HepG2 (cell line): ENCODE measurements around the gene ATRN. TPM values are rescaled to one million over a fixed set of nuclear protein-coding genes. Genes with fewer than 3 reads are reported as not detected.

ENCODE experiments used
- ARNTL ChIP-seq: sonication (generic); formaldehyde crosslinking; IDR thresholded peaks from 2 replicates; pipeline ENCODE4 v1.4.0; 2020; ENCODE audit warnings: mild to moderate bottlenecking, missing genetic modification reagents
- ATF4 ChIP-seq, 2 experiments: fragments of 450-650 bp in 1 of 2; sonication (generic) in 1 of 2; formaldehyde crosslinking; IDR thresholded peaks; 2 replicates each; pipeline versions ENCODE4 v1.5.0 to v1.8.0; 2020 to 2022; ENCODE audit warnings: mild to moderate bottlenecking in 1 of 2, missing genetic modification reagents in 1 of 2
- FOSL1 ChIP-seq: sonication (generic); formaldehyde crosslinking; IDR thresholded peaks from 2 replicates; pipeline ENCODE4 v1.9.0; 2021; ENCODE audit warnings: missing genetic modification reagents, borderline replicate concordance
- FOSL2 ChIP-seq: sonication (generic); formaldehyde crosslinking; IDR thresholded peaks from 2 replicates; pipeline ENCODE4 v1.4.0; 2020; ENCODE audit warnings: missing genetic modification reagents
- GLI4 ChIP-seq: sonication (generic); formaldehyde crosslinking; IDR thresholded peaks from 2 replicates; pipeline ENCODE4 v1.5.1; 2020; ENCODE audit warnings: missing genetic modification reagents, mild to moderate bottlenecking, moderate library complexity, borderline replicate concordance
- HIVEP1 ChIP-seq: sonication (generic); formaldehyde crosslinking; IDR thresholded peaks from 2 replicates; pipeline ENCODE4 v1.4.0; 2020; ENCODE audit warnings: mild to moderate bottlenecking, missing genetic modification reagents
- MAFF ChIP-seq: IDR thresholded peaks from 2 replicates; pipeline ENCODE4 v1.6.1; 2011; ENCODE audit warnings: low read depth, low read length, improper control_type of control experiment
- MAFK ChIP-seq, 2 experiments: IDR thresholded peaks in 1 of 2; conservative IDR thresholded peaks in 1 of 2; 2 replicates each; pipeline ENCODE4 v1.6.1; 2011; ENCODE audit warnings: improper control_type of control experiment in 2 of 2, low read length in 2 of 2
- MEIS2 ChIP-seq: sonication (generic); formaldehyde crosslinking; IDR thresholded peaks from 2 replicates; pipeline ENCODE4 v1.9.0; 2021; ENCODE audit warnings: mild to moderate bottlenecking, missing genetic modification reagents
- NFE2L2 ChIP-seq: fragments of 150-350 bp; IDR thresholded peaks from 2 replicates; pipeline ENCODE4 v1.6.1; 2014; ENCODE audit warnings: low read length
- ZBTB46 ChIP-seq: sonication (generic); formaldehyde crosslinking; IDR thresholded peaks from 2 replicates; pipeline ENCODE4 v1.4.0; 2020; ENCODE audit warnings: mild to moderate bottlenecking, missing genetic modification reagents, borderline replicate concordance
- ZFP41 ChIP-seq: sonication (generic); formaldehyde crosslinking; IDR thresholded peaks from 2 replicates; pipeline ENCODE4 v1.4.0; 2020; ENCODE audit warnings: mild to moderate bottlenecking, missing genetic modification reagents, borderline replicate concordance
- ZFP91 ChIP-seq: sonication (generic); formaldehyde crosslinking; IDR thresholded peaks from 2 replicates; pipeline ENCODE4 v1.9.0; 2022; ENCODE audit warnings: missing genetic modification reagents, mild to moderate bottlenecking, borderline replicate concordance
- ZNF12 ChIP-seq: sonication (generic); formaldehyde crosslinking; IDR thresholded peaks from 2 replicates; pipeline ENCODE4 v1.5.0; 2020; ENCODE audit warnings: missing genetic modification reagents
- ZNF34 ChIP-seq: sonication (generic); formaldehyde crosslinking; IDR thresholded peaks from 2 replicates; pipeline ENCODE4 v1.4.0; 2020; ENCODE audit warnings: mild to moderate bottlenecking, missing genetic modification reagents, borderline replicate concordance
- ZNF563 ChIP-seq: sonication (generic); formaldehyde crosslinking; IDR thresholded peaks from 2 replicates; pipeline ENCODE4 v1.8.0; 2022; ENCODE audit warnings: mild to moderate bottlenecking, moderate library complexity, missing genetic modification reagents
- ZNF572 ChIP-seq: sonication (generic); formaldehyde crosslinking; IDR thresholded peaks from 2 replicates; pipeline ENCODE4 v1.5.1; 2020; ENCODE audit warnings: mild to moderate bottlenecking, missing genetic modification reagents
- ZNF605 ChIP-seq: sonication (generic); formaldehyde crosslinking; IDR thresholded peaks from 2 replicates; pipeline ENCODE4 v1.8.0; 2022; ENCODE audit warnings: mild to moderate bottlenecking, missing genetic modification reagents
- polyA plus RNA-seq, 8 experiments: library from polyadenylated mRNA; depleted of rRNA in 3 of 8; stranded (reverse) in 7 of 8; unstranded in 1 of 8; fragments of >200 nt; fragmentation: Illumina TruSeq in 4 of 8; extraction: Trizol in 4 of 8; gene quantifications; 2 replicates each; pipeline versions ENCODE4 v1.2.1 to v1.2.3, GENCODE V29; 2011 to 2016; ENCODE audit warnings: low read depth in 4 of 8, missing spikeins in 1 of 8, mixed read lengths in 1 of 8; ENCODE audit not compliant: insufficient read depth in 1 of 8
- total RNA-seq, 5 experiments: library from RNA; depleted of rRNA; stranded (reverse); fragments of >200 nt; fragmentation: Illumina TruSeq; extraction: Trizol; gene quantifications; 2 replicates each; pipeline ENCODE4 v1.2.3, GENCODE V29; 2016; ENCODE audit warnings: low read depth in 1 of 5
- TF ChIP-seq, protein P1 (sequence below): sonication (generic); formaldehyde crosslinking; IDR thresholded peaks from 2 replicates; pipeline ENCODE4 v1.4.0; 2020; ENCODE audit warnings: missing genetic modification reagents, mild to moderate bottlenecking, borderline replicate concordance

Gene ATRN
- total and polyA plus RNA-seq, 2 of the 13 experiments (the other 11 are each of a cell fraction or from before 2014, with no cell fraction given), result 44.2 to 81.1 TPM

GRCh38 chr20:3543901-3544507 is 73.2 kb downstream of the ATRN start (continued):
- TF ChIP-seq ZFP41 (CRISPR knock-in tag) (no peak), HIVEP1 (peak; percentile 7; the same call in 1 of the 2 replicates), NFE2L2 (peak; percentile 74), ZNF605 (peak; percentile 57; the same call in 1 of the 2 replicates), ZNF563 (CRISPR knock-in tag) (no peak), FOSL1 (no peak), ZNF12 (0 out of 2 replicates have a peak, but pooled peaks have one; percentile 25), MAFK (conservative IDR thresholded peaks at IDR 0.05 in 1 of 2, IDR thresholded peaks at IDR 0.05 in 1 of 2; ENCODE audit: low read length in 2 of 2) (0 out of 4 replicates have a peak, but pooled peaks of 1 of the 2 experiments have one; percentile 8), ZNF572 (0 out of 2 replicates have a peak, but pooled peaks have one; percentile 51), MAFF (peak; percentile 29; the same call in 1 of the 2 replicates), GLI4 (CRISPR knock-in tag) (0 out of 2 replicates have a peak, but pooled peaks have one; percentile 53), ZFP91 (CRISPR knock-in tag) (peak; percentile 50; the same call in 1 of the 2 replicates), ZNF34 (no peak), ATF4 (CRISPR knock-in tag; IDR thresholded peaks at IDR 0.05) (peak in 1 of 2 experiments; percentile 42; a peak in 1 of 4 replicates), ZBTB46 (CRISPR knock-in tag) (peak; percentile 55; the same call in 1 of the 2 replicates), FOSL2 (CRISPR knock-in tag) (peak; percentile 84), ARNTL (CRISPR knock-in tag) (0 out of 2 replicates have a peak, but pooled peaks have one; percentile 36), MEIS2 (CRISPR knock-in tag) (peak; percentile 5; the same call in 1 of the 2 replicates)
- TF ChIP-seq, protein P1, sequence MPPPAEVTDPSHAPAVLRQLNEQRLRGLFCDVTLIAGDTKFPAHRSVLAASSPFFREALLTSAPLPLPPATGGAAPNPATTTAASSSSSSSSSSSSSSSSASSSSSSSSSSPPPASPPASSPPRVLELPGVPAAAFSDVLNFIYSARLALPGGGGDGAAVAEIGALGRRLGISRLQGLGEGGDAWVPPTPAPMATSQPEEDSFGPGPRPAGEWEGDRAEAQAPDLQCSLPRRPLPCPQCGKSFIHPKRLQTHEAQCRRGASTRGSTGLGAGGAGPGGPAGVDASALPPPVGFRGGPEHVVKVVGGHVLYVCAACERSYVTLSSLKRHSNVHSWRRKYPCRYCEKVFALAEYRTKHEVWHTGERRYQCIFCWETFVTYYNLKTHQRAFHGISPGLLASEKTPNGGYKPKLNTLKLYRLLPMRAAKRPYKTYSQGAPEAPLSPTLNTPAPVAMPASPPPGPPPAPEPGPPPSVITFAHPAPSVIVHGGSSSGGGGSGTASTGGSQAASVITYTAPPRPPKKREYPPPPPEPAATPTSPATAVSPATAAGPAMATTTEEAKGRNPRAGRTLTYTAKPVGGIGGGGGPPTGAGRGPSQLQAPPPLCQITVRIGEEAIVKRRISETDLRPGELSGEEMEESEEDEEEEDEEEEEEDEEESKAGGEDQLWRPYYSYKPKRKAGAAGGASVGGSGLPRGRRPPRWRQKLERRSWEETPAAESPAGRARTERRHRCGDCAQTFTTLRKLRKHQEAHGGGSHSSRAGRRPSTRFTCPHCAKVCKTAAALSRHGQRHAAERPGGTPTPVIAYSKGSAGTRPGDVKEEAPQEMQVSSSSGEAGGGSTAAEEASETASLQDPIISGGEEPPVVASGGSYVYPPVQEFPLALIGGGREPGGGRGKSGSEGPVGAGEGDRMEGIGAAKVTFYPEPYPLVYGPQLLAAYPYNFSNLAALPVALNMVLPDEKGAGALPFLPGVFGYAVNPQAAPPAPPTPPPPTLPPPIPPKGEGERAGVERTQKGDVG (CRISPR knock-in tag), result 0 out of 2 replicates have a peak, but pooled peaks have one; percentile 8
